Endodermal cell (in vitro differentiated cells): ENCODE results near the gene GNAZ. TPM values are rescaled to one million over a fixed set of nuclear protein-coding genes. Genes with fewer than 3 reads are reported as not detected.

Source experiments
- DNase-seq: peaks from one replicate; pipeline ENCODE4 v3.0.0-alpha.2; 2017
- H3K27ac ChIP-seq: 2 replicates; pipeline ENCODE4 v1.5.1; 2013; ENCODE audit warnings: mild to moderate bottlenecking, low read depth, low read length, moderate library complexity
- H3K27me3 ChIP-seq: 2 replicates; pipeline ENCODE4 v1.6.1; 2013; ENCODE audit warnings: mild to moderate bottlenecking, low read length, moderate library complexity; ENCODE audit not compliant: insufficient read depth, control insufficient read depth, poor library complexity, severe bottlenecking
- H3K36me3 ChIP-seq: 2 replicates; pipeline ENCODE4 v1.7.0; 2013; ENCODE audit warnings: mild to moderate bottlenecking, low read length, moderate library complexity; ENCODE audit not compliant: control insufficient read depth, insufficient read depth
- H3K4me1 ChIP-seq: one replicate; pipeline ENCODE4 v1.7.0; 2013; ENCODE audit warnings: low read length; ENCODE audit not compliant: control insufficient read depth, insufficient read depth
- H3K4me3 ChIP-seq: 2 replicates; pipeline ENCODE4 v1.5.1; 2013; ENCODE audit warnings: mild to moderate bottlenecking, low read length, moderate library complexity
- H3K9ac ChIP-seq: 2 replicates; pipeline ENCODE4 v1.6.1; 2013; ENCODE audit warnings: mild to moderate bottlenecking, low read length, moderate library complexity; ENCODE audit not compliant: poor library complexity, severe bottlenecking; ENCODE audit errors: extremely low read depth
- H3K9me3 ChIP-seq: 2 replicates; pipeline ENCODE4 v1.6.1; 2013; ENCODE audit warnings: mild to moderate bottlenecking, low read length, moderate library complexity; ENCODE audit not compliant: control insufficient read depth
- H3K27ac Mint-ChIP-seq: 2 replicates; pipeline ENCODE4 v1.8.0; 2020; ENCODE audit warnings: mixed read lengths
- H3K27me3 Mint-ChIP-seq: 2 replicates; pipeline ENCODE4 v1.8.0; 2021; ENCODE audit warnings: mild to moderate bottlenecking, mixed read lengths; ENCODE audit not compliant: insufficient read depth
- H3K36me3 Mint-ChIP-seq: 2 replicates; pipeline ENCODE4 v1.8.0; 2020; ENCODE audit warnings: low read depth, mixed read lengths
- H3K4me1 Mint-ChIP-seq: 2 replicates; pipeline ENCODE4 v1.8.0; 2020; ENCODE audit warnings: mixed read lengths
- H3K4me3 Mint-ChIP-seq: 2 replicates; pipeline ENCODE4 v1.8.0; 2020; ENCODE audit warnings: mild to moderate bottlenecking, moderate library complexity, mixed read lengths
- H3K9me3 Mint-ChIP-seq: 2 replicates; pipeline ENCODE4 v1.8.0; 2020; ENCODE audit warnings: mild to moderate bottlenecking, mixed read lengths
- CTCF ChIP-seq: fragments of 200-600 bp; sonication (generic); conservative IDR thresholded peaks from 2 replicates; pipeline ENCODE4 v1.5.0; 2021; ENCODE audit warnings: antibody characterized with exemption, mild to moderate bottlenecking
- WGBS, 2 experiments: methylation state at CpG; one replicate each; pipeline versions ENCODE4 v1.1.5 to v1.1.7; 2013; ENCODE audit warnings: missing lambda C conversion rate in 2 of 2, mixed read lengths in 1 of 2; ENCODE audit not compliant: insufficient coverage in 1 of 2, insufficient read length in 1 of 2; 5-methylcytosine and 5-hydroxymethylcytosine counted together
- total RNA-seq, 2 donors: library from RNA; stranded (reverse); fragmentation: NEBNext Ultra II Directional in 1 of 2; extraction: Animal tissue kit (Norgen Biotek cat#: 25700) in 1 of 2; gene quantifications; 2 replicates in 1 of 2; 3 replicates in 1 of 2; pipeline ENCODE4 v1.2.1, GENCODE V29; 2021

GNAZ gene
- total RNA-seq, 2 donors from 2014 or later = 16.7 to 17.9 TPM

- DNase-seq = no peak
- no peaks in the 10 kb centered on the region for H3K9me3 ChIP-seq
- no peak overlapping the region for H3K4me3 Mint-ChIP-seq
- no peak overlapping the region for H3K27ac ChIP-seq
- H3K27me3 Mint-ChIP-seq = no peaks in the 10 kb centered on the region
- H3K4me1 Mint-ChIP-seq = peaks cover 7% of the 10 kb centered on the region
- no peak overlapping the region for H3K9ac ChIP-seq
- H3K27me3 ChIP-seq = no peaks in the 10 kb centered on the region
- 94 to 97% methylated on average over 6 to 7 of the region's 7 CpGs for WGBS, 2 experiments
- TF ChIP-seq CTCF = no peak
- no peaks in the 10 kb centered on the region for H3K9me3 Mint-ChIP-seq
- H3K4me1 ChIP-seq = no peaks in the 10 kb centered on the region
- H3K36me3 ChIP-seq = no peaks in the 10 kb centered on the region
- H3K27ac Mint-ChIP-seq = no peak overlapping the region
- H3K36me3 Mint-ChIP-seq = peaks cover 3% of the 10 kb centered on the region
- H3K4me3 ChIP-seq = no peak overlapping the region
Measured at GRCh38 chr22:23100124-23100801, 29.9 kb downstream of the GNAZ start.

DNA sequence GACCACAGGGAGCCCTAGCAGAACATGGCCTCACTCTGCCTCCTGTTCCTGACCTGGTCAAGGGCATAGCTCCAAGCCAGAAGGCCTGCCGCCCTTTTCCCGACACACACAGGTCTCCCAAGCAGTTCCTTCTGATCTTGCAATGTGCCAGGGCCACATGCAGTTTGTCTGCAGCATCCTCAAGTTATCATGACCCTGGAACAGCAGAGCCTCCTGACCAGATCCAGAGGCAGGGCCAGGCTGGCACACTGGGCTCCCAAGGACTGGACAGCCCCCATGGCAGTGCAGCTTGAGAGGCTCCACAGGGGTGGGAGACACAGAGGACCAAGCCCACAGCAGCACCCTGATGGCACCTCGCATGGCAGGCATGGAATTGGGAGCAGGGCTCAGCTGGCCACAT, 31.2 kb downstream of the GNAZ start:
- peaks cover 7% of the 10 kb centered on the region for H3K4me1 Mint-ChIP-seq
- no peaks in the 10 kb centered on the region for H3K4me1 ChIP-seq
- WGBS, 2 experiments = 80 to 100% methylated on average over 2 to 3 of the region's 3 CpGs
- no peak for TF ChIP-seq CTCF
- no peak overlapping the region for H3K4me3 Mint-ChIP-seq
- H3K36me3 Mint-ChIP-seq = peaks cover 8% of the 10 kb centered on the region
- no peak overlapping the region for H3K27ac Mint-ChIP-seq
- H3K9ac ChIP-seq = no peak overlapping the region
- H3K27ac ChIP-seq = no peak overlapping the region
- H3K4me3 ChIP-seq = no peak overlapping the region
- DNase-seq = no peak
- no peaks in the 10 kb centered on the region for H3K27me3 Mint-ChIP-seq
- H3K9me3 ChIP-seq = peaks cover 2% of the 10 kb centered on the region
- H3K27me3 ChIP-seq = no peaks in the 10 kb centered on the region
- H3K36me3 ChIP-seq = peaks cover 2% of the 10 kb centered on the region
- no peaks in the 10 kb centered on the region for H3K9me3 Mint-ChIP-seq

GRCh38 chr22:23102002-23102655, 31.8 kb downstream of the GNAZ start:
- H3K9me3 Mint-ChIP-seq = no peaks in the 10 kb centered on the region
- H3K27ac ChIP-seq = no peak overlapping the region
- WGBS, 2 experiments = 92 to 97% methylated on average over 5 to 10 of the region's 10 CpGs
- H3K36me3 Mint-ChIP-seq = peaks cover 9% of the 10 kb centered on the region
- no peak overlapping the region for H3K9ac ChIP-seq
- peaks cover 7% of the 10 kb centered on the region for H3K4me1 Mint-ChIP-seq
- no peaks in the 10 kb centered on the region for H3K27me3 Mint-ChIP-seq
- no peak overlapping the region for H3K4me3 ChIP-seq
- no peaks in the 10 kb centered on the region for H3K4me1 ChIP-seq
- no peaks in the 10 kb centered on the region for H3K27me3 ChIP-seq
- DNase-seq = no peak
- no peak overlapping the region for H3K4me3 Mint-ChIP-seq
- H3K9me3 ChIP-seq = peaks cover 8% of the 10 kb centered on the region
- TF ChIP-seq CTCF = no peak
- no peak overlapping the region for H3K27ac Mint-ChIP-seq
- peaks cover 6% of the 10 kb centered on the region for H3K36me3 ChIP-seq
